Osteoblast (primary cell): ENCODE results near the gene HDGFL2. TPM values are rescaled to one million over a fixed set of nuclear protein-coding genes. Genes with fewer than 3 reads are reported as not detected.

Experiments
- DNase-seq: peaks from one replicate; pipeline ENCODE4 v3.0.0; 2011; ENCODE audit warnings: low spot score, mixed read lengths; ENCODE audit not compliant: insufficient read length; ENCODE audit errors: missing footprints
- H2AFZ ChIP-seq: 2 replicates; pipeline ENCODE4 v1.6.0; 2011; ENCODE audit warnings: mild to moderate bottlenecking, low read length
- H3K27ac ChIP-seq: 2 replicates; pipeline ENCODE4 v1.5.1; 2011; ENCODE audit warnings: mild to moderate bottlenecking, low read depth, low read length, moderate library complexity
- H3K27me3 ChIP-seq: 2 replicates; pipeline ENCODE4 v1.6.0; 2012; ENCODE audit warnings: mild to moderate bottlenecking, control low read depth, inconsistent platforms, low read length, moderate library complexity; ENCODE audit not compliant: insufficient read depth
- H3K36me3 ChIP-seq: 2 replicates; pipeline ENCODE4 v1.5.1; 2011; ENCODE audit warnings: mild to moderate bottlenecking, low read length, control low read depth, moderate library complexity; ENCODE audit not compliant: insufficient read depth
- H3K4me1 ChIP-seq: 2 replicates; pipeline ENCODE4 v1.5.1; 2011; ENCODE audit warnings: mild to moderate bottlenecking, low read length, control low read depth, moderate library complexity; ENCODE audit not compliant: insufficient read depth
- H3K4me2 ChIP-seq: 2 replicates; pipeline ENCODE4 v1.6.0; 2011; ENCODE audit warnings: mild to moderate bottlenecking, low read length; ENCODE audit not compliant: insufficient read depth
- H3K4me3 ChIP-seq: fragments of 200-600 bp; sonication (generic); 3 replicates; pipeline ENCODE4 v1.5.1; 2012; ENCODE audit warnings: mild to moderate bottlenecking, low read length, inconsistent platforms; ENCODE audit not compliant: insufficient read depth
- H3K79me2 ChIP-seq: 2 replicates; pipeline ENCODE4 v1.6.0; 2012; ENCODE audit warnings: mild to moderate bottlenecking, low read length, control low read depth, inconsistent platforms; ENCODE audit not compliant: insufficient read depth
- H3K9me3 ChIP-seq: 2 replicates; pipeline ENCODE4 v1.5.1; 2011; ENCODE audit warnings: low read depth, low read length, control low read depth
- H4K20me1 ChIP-seq: 2 replicates; pipeline ENCODE4 v1.6.0; 2012; ENCODE audit warnings: mild to moderate bottlenecking, low read length, control low read depth; ENCODE audit not compliant: insufficient read depth
- total RNA-seq: library from RNA; depleted of rRNA; stranded (reverse); fragments of >200 nt; gene quantifications from 2 replicates; pipeline ENCODE4 v1.2.3, GENCODE V29; 2012
- TF ChIP-seq, protein P1 (sequence below): IDR thresholded peaks from 2 replicates; pipeline ENCODE4 v1.5.1; 2011; ENCODE audit warnings: mild to moderate bottlenecking, low read depth, low read length, moderate library complexity; ENCODE audit errors: extremely low read depth

HDGFL2 gene
- total RNA-seq, 1 donor, result 48.5 TPM

DNA sequence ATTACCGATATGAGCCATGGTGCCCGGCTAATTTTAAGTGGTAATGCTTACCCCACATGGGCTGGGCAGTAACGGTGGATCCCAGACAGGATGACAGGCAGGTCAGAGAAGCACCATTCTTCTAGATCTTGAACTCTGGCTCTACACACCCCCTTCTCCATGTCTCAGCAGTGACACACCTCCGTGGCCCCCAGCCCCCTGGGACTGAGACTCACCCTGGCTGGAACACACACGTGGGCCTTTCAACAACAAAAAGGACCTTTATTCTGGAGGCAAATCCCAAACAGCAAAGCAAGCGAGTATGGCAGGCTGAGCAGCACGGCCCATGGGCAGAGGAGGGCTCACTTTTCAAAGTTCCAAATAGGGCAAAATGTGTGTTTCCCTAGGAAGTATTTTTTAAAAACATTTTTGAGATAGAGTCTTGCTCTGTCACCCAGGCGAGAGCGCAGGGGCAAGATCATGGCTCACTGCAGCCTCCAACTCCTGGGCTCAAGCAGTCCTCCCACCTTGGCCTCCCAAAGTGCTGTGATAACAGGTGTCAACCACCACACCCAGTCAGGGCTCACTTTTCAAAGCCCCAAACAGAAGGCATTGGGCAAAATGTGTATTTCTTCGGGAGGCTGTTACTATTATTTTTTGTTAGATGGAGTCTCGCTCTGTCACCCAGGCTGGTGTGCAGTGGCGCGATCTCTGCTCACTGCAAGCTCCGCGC lies 50.4 kb downstream of the HDGFL2 start:
- Histone ChIP-seq H3K27ac (no peak overlapping the region), H3K4me2 (no peak overlapping the region), H3K4me3 (no peak overlapping the region), H3K79me2 (no peaks in the 10 kb centered on the region), H3K9me3 (no peaks in the 10 kb centered on the region), H4K20me1 (no peaks in the 10 kb centered on the region), H3K4me1 (peaks cover 7% of the 10 kb centered on the region), H3K27me3 (peaks cover 17% of the 10 kb centered on the region), H3K36me3 (no peaks in the 10 kb centered on the region), H2AFZ (no peak overlapping the region)
- DNase-seq, result no peak
- TF ChIP-seq, protein P1, sequence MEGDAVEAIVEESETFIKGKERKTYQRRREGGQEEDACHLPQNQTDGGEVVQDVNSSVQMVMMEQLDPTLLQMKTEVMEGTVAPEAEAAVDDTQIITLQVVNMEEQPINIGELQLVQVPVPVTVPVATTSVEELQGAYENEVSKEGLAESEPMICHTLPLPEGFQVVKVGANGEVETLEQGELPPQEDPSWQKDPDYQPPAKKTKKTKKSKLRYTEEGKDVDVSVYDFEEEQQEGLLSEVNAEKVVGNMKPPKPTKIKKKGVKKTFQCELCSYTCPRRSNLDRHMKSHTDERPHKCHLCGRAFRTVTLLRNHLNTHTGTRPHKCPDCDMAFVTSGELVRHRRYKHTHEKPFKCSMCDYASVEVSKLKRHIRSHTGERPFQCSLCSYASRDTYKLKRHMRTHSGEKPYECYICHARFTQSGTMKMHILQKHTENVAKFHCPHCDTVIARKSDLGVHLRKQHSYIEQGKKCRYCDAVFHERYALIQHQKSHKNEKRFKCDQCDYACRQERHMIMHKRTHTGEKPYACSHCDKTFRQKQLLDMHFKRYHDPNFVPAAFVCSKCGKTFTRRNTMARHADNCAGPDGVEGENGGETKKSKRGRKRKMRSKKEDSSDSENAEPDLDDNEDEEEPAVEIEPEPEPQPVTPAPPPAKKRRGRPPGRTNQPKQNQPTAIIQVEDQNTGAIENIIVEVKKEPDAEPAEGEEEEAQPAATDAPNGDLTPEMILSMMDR, result no peak

DNA sequence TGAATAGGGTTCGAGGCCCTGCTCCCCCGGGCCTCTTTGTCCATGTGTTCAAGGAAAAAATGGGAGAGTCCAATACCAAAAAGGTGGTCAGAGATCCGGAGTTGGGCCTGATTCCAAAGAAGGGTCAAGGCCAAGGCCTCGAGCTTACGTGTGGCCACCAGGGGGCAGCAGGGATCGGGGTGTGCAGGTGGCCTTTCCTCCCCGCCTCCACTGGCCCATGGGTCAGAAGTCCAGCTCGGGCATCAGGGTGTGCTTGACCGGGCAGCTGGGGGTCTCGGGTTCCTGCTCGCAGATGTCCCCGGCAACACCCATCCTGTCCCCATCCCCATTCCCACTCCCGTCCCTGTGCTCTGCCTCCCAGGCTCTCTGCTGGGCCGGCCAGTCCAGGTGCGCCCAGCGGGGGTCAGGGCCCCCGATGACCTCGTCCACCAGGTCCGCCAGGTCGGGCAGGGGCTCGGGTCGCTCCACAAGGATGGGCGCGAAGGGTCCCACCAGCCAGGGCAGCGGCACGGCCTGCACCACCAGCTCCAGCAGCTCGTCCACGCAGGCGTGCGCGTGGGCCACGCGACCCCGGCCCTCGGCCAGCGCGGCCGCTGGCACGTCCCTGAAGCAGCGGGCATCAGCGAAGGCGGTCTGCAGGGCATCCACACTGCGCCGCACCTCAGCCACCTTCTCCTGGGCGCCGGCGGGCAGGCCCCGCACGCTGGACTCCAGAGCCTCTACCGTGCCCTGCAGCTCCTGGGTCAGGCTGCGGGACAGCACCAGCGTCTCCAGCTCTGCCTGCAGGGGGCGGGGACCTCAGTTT lies 51.4 kb downstream of the HDGFL2 start:
- no peak overlapping the region for H3K27ac ChIP-seq
- no peaks in the 10 kb centered on the region for H3K9me3 ChIP-seq
- H3K4me3 ChIP-seq, result no peak overlapping the region
- peak; percentile 93 for DNase-seq
- H3K4me2 ChIP-seq, result no peak overlapping the region
- TF ChIP-seq, protein P1, result peak; percentile 70
- H2AFZ ChIP-seq, result no peak overlapping the region
- H3K4me1 ChIP-seq, result peaks cover 7% of the 10 kb centered on the region
- H4K20me1 ChIP-seq, result no peaks in the 10 kb centered on the region
- no peaks in the 10 kb centered on the region for H3K79me2 ChIP-seq
- peaks cover 11% of the 10 kb centered on the region for H3K27me3 ChIP-seq
- H3K36me3 ChIP-seq, result no peaks in the 10 kb centered on the region

DNA sequence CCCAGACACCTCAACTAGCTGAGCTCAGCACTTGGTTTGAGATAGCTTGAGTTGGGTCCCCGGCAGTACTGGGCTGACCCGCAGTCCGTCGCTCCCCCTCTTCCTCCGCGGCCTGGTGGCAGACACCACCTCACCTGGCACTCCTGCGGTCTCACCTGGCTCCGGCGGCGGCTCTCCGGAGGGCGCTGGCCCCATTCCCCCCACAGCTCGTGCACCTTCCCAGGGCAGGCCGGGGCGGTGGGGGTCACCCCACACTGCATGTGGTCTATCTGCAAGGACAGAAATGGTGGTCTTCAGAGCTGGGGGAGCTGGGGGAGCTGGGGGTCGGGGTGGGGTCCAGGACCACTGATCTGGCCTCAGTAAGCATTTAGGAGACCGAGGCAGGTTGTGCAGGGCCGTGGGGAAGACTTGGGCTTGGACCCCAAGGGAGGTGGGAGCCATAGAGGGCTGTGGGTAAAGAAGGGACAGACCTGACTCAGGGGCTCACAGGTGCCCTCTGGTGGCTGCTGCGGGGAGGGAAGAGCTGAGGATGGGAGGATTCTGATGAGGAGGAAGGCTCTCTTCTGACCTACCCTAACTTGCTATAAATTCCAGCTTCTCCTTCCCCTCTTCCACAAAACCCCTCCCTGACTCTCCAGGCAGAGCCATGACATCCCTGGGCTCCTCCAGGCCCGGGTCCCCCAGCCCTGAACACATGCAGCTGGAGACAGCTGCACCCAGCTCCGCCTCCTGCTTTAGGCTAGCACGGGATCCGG lies 52.9 kb downstream of the HDGFL2 start:
- no peak overlapping the region for H2AFZ ChIP-seq
- no peaks in the 10 kb centered on the region for H3K36me3 ChIP-seq
- no peak overlapping the region for H3K4me2 ChIP-seq
- no peaks in the 10 kb centered on the region for H4K20me1 ChIP-seq
- DNase-seq, result peak; percentile 97
- peaks cover 2% of the 10 kb centered on the region for H3K4me1 ChIP-seq
- H3K4me3 ChIP-seq, result no peak overlapping the region
- no peak overlapping the region for H3K27ac ChIP-seq
- peaks cover under 1% of the 10 kb centered on the region for H3K27me3 ChIP-seq
- no peaks in the 10 kb centered on the region for H3K79me2 ChIP-seq
- TF ChIP-seq, protein P1, result peak; percentile 79
- H3K9me3 ChIP-seq, result no peaks in the 10 kb centered on the region
